Measurements from ENCODE around the gene DBP. TPM values are rescaled to one million over a fixed set of nuclear protein-coding genes. Genes with fewer than 3 reads are reported as not detected.

Gene DBP
- polyA plus RNA-seq, 2 of the 4 experiments (the other 2 are of a cell fraction) = 2.5 to 3.8 TPM

DNA sequence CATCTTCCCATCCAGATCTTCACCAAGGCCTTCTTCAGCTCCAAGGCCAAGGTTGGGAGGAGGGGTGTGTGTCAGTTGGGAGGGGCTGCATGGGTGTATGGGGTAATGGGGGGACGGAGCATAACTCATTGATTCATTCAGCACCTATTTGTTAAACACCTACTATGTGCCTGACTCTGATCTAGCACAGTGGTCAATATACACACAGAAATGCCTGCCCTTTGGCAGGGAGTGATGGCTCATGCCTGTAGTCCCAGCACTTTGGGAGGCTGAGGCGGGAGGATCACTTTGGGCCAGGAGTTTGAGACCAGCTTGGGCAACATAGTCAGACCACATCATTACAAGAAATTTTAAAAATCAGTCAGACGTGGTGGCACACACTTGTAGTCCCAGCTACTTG lies 49.8 kb downstream of the DBP start:
- no peak overlapping the region for H3K4me3 ChIP-seq
- peak overlapping the region in 1 of 2 experiments; percentile 60; a peak in 3 of 6 replicates for H3K27ac ChIP-seq
- ChIA-PET CTCF (interaction anchor here (0.5 to 21.8 kb wide), 19 partner anchors 8 to 253 kb away, joined by 3 to 618 read pairs (median 5); partner anchors contain the start of genes FAM83E, KDELR1, LMTK3 and SPACA4), POLR2A (interaction anchor here (0.6 to 1.3 kb wide), 4 partner anchors 29 to 187 kb away, joined by 3 to 7 read pairs (median 4); no protein-coding TSS in a partner anchor)
- FAIRE-seq (no peak), DNase-seq (ENCODE audit: low read depth in 1 of 2, low spot score in 1 of 2) (no peak), ATAC-seq (no peak)
- whole genome bisulfite sequencing (ENCODE audit: missing lambda C conversion rate) = 96% methylated on average over 3 of the region's 3 CpGs
- H3K4me2 ChIP-seq = no peak overlapping the region
- peaks cover 18% of the 10 kb centered on the region for H3K4me1 ChIP-seq
- TF ChIP-seq GATA3 (IDR thresholded peaks at IDR 0.05; ENCODE audit: borderline replicate concordance) (no peak), HOXB5 (CRISPR knock-in tag; IDR thresholded peaks at IDR 0.05) (no peak), E2F6 (IDR thresholded peaks at IDR 0.05; ENCODE audit: borderline replicate concordance, low read depth) (no peak), ZC3H11A (IDR thresholded peaks at IDR 0.05) (no peak), POLR2AphosphoS2 (conservative IDR thresholded peaks at IDR 0.05; ENCODE audit: low read length) (no peak), SREBF2 (IDR thresholded peaks at IDR 0.05) (no peak), HEYL (CRISPR knock-in tag; IDR thresholded peaks at IDR 0.05) (no peak), NFE2L2 (conservative IDR thresholded peaks at IDR 0.05; ENCODE audit: low read length) (no peak), RAD21 (conservative IDR thresholded peaks at IDR 0.05 in 1 of 2, IDR thresholded peaks at IDR 0.05 in 1 of 2) (no peak), CHD2 (IDR thresholded peaks at IDR 0.05; ENCODE audit: low read length, partially characterized antibody) (no peak), TP53 (CRISPR knock-in tag; IDR thresholded peaks at IDR 0.05) (no peak), CEBPB (IDR thresholded peaks at IDR 0.05) (no peak), JUNB (IDR thresholded peaks at IDR 0.05) (no peak), PHF8 (IDR thresholded peaks at IDR 0.05; ENCODE audit: borderline replicate concordance, low read depth) (no peak), EHMT2 (IDR thresholded peaks at IDR 0.05; ENCODE audit: low read depth) (no peak), HOXB13 (CRISPR knock-in tag; IDR thresholded peaks at IDR 0.05; ENCODE audit: low read depth) (no peak)
- TF ChIP-seq, protein P1, sequence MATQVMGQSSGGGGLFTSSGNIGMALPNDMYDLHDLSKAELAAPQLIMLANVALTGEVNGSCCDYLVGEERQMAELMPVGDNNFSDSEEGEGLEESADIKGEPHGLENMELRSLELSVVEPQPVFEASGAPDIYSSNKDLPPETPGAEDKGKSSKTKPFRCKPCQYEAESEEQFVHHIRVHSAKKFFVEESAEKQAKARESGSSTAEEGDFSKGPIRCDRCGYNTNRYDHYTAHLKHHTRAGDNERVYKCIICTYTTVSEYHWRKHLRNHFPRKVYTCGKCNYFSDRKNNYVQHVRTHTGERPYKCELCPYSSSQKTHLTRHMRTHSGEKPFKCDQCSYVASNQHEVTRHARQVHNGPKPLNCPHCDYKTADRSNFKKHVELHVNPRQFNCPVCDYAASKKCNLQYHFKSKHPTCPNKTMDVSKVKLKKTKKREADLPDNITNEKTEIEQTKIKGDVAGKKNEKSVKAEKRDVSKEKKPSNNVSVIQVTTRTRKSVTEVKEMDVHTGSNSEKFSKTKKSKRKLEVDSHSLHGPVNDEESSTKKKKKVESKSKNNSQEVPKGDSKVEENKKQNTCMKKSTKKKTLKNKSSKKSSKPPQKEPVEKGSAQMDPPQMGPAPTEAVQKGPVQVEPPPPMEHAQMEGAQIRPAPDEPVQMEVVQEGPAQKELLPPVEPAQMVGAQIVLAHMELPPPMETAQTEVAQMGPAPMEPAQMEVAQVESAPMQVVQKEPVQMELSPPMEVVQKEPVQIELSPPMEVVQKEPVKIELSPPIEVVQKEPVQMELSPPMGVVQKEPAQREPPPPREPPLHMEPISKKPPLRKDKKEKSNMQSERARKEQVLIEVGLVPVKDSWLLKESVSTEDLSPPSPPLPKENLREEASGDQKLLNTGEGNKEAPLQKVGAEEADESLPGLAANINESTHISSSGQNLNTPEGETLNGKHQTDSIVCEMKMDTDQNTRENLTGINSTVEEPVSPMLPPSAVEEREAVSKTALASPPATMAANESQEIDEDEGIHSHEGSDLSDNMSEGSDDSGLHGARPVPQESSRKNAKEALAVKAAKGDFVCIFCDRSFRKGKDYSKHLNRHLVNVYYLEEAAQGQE (IDR thresholded peaks at IDR 0.05) = no peak
- TF ChIP-seq, protein P2, sequence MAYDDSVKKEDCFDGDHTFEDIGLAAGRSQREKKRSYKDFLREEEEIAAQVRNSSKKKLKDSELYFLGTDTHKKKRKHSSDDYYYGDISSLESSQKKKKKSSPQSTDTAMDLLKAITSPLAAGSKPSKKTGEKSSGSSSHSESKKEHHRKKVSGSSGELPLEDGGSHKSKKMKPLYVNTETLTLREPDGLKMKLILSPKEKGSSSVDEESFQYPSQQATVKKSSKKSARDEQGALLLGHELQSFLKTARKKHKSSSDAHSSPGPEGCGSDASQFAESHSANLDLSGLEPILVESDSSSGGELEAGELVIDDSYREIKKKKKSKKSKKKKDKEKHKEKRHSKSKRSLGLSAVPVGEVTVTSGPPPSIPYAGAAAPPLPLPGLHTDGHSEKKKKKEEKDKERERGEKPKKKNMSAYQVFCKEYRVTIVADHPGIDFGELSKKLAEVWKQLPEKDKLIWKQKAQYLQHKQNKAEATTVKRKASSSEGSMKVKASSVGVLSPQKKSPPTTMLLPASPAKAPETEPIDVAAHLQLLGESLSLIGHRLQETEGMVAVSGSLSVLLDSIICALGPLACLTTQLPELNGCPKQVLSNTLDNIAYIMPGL (CRISPR knock-in tag; IDR thresholded peaks at IDR 0.05; ENCODE audit: borderline replicate concordance) = no peak
- TF ChIP-seq, protein P3, sequence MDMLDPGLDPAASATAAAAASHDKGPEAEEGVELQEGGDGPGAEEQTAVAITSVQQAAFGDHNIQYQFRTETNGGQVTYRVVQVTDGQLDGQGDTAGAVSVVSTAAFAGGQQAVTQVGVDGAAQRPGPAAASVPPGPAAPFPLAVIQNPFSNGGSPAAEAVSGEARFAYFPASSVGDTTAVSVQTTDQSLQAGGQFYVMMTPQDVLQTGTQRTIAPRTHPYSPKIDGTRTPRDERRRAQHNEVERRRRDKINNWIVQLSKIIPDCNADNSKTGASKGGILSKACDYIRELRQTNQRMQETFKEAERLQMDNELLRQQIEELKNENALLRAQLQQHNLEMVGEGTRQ (IDR thresholded peaks at IDR 0.05) = no peak
- TF ChIP-seq, protein P4, sequence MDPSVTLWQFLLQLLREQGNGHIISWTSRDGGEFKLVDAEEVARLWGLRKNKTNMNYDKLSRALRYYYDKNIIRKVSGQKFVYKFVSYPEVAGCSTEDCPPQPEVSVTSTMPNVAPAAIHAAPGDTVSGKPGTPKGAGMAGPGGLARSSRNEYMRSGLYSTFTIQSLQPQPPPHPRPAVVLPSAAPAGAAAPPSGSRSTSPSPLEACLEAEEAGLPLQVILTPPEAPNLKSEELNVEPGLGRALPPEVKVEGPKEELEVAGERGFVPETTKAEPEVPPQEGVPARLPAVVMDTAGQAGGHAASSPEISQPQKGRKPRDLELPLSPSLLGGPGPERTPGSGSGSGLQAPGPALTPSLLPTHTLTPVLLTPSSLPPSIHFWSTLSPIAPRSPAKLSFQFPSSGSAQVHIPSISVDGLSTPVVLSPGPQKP (IDR thresholded peaks at IDR 0.05; ENCODE audit: low read depth, low read length) = no peak
- H3K9me3 ChIP-seq = no peaks in the 10 kb centered on the region

Data from A549 (cell line).